ENCODE measurements around the gene PRR14. TPM values are rescaled to one million over a fixed set of nuclear protein-coding genes. Genes with fewer than 3 reads are reported as not detected.

The PRR14 gene
- polyA plus RNA-seq, 1 of the 3 experiments (the other 2 are of a cell fraction): 13.5 TPM

- Histone ChIP-seq H3K36me3 (replicated peaks in 1 of 2; ENCODE audit: control insufficient read depth in 1 of 2, insufficient read depth in 2 of 2, low read length in 1 of 2) (no peaks in the 10 kb centered on the region), H3K4me3 (ENCODE audit: low read depth in 2 of 2, low read length in 1 of 2) (peak overlapping the region; percentile 61 to 86), H3K79me2 (ENCODE audit: insufficient read depth) (peaks cover 23% of the 10 kb centered on the region), H2AFZ (ENCODE audit: low read depth) (peak overlapping the region; percentile 92), H3K4me1 (ENCODE audit: control insufficient read depth in 1 of 2, insufficient read depth in 2 of 2, low read depth in 1 of 2, low read length in 1 of 2) (peaks cover 0 to 5% of the 10 kb centered on the region in 2 experiments; a peak in 1 of 4 replicates), H3K9ac (peak overlapping the region; percentile 48; the same call in 1 of the 2 replicates), H3K27ac (ENCODE audit: low read depth in 2 of 2, low read length in 1 of 2) (peak overlapping the region; percentile 58 to 62; a peak in 3 of 4 replicates), H4K20me1 (ENCODE audit: insufficient read depth) (no peaks in the 10 kb centered on the region), H3K27me3 (ENCODE audit: insufficient read depth) (no peaks in the 10 kb centered on the region), H3F3A (replicated peaks; ENCODE audit: insufficient read depth) (peaks cover 3% of the 10 kb centered on the region), H3K9me2 (no peaks in the 10 kb centered on the region), H3K9me3 (no peaks in the 10 kb centered on the region), H3K4me2 (peak overlapping the region; percentile 74)
- 76% methylated on average over 17 of the region's 17 CpGs for WGBS (ENCODE audit: low lambda C conversion rate)
- DNase-seq: no peak
- ChIA-PET CTCF (interaction anchor here (1.8 kb wide), 1 partner anchor 203 kb away, joined by 6 read pairs; the partner anchor contains the start of gene DCTPP1), POLR2A (interaction anchor here (0.6 kb wide), 1 partner anchor 16 kb away, joined by 3 read pairs; no protein-coding TSS in a partner anchor)
- TF ChIP-seq, protein P1, sequence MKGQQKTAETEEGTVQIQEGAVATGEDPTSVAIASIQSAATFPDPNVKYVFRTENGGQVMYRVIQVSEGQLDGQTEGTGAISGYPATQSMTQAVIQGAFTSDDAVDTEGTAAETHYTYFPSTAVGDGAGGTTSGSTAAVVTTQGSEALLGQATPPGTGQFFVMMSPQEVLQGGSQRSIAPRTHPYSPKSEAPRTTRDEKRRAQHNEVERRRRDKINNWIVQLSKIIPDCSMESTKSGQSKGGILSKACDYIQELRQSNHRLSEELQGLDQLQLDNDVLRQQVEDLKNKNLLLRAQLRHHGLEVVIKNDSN (IDR thresholded peaks at IDR 0.05; ENCODE audit: borderline replicate concordance, low read depth): no peak
- TF ChIP-seq NFIC (IDR thresholded peaks at IDR 0.05; ENCODE audit: borderline replicate concordance) (no peak), SIN3A (IDR thresholded peaks at IDR 0.05; ENCODE audit: borderline replicate concordance, low read depth, low read length) (no peak), JUND (IDR thresholded peaks at IDR 0.05) (no peak), CHD2 (IDR thresholded peaks at IDR 0.05; ENCODE audit: low read length, partially characterized antibody) (no peak), PBX3 (IDR thresholded peaks at IDR 0.05) (no peak), POLR2AphosphoS5 (IDR thresholded peaks at IDR 0.05; ENCODE audit: low read depth, low read length) (no peak), ZBTB33 (IDR thresholded peaks at IDR 0.05; ENCODE audit: borderline replicate concordance, low read depth) (no peak), FOXJ3 (CRISPR knock-in tag; IDR thresholded peaks at IDR 0.05) (no peak), MEF2A (IDR thresholded peaks at IDR 0.05; ENCODE audit: borderline replicate concordance, low read depth) (no peak), MAX (IDR thresholded peaks at IDR 0.05; ENCODE audit: low read depth) (no peak)
Observed at GRCh38 chr16:30633526-30633925, 17.2 kb upstream of the PRR14 start.

GRCh38 chr16:30636599-30636998 is 14.2 kb upstream of the PRR14 start:
- no peak for DNase-seq
- Histone ChIP-seq H2AFZ (ENCODE audit: low read depth) (no peak overlapping the region), H3K27me3 (ENCODE audit: insufficient read depth) (no peaks in the 10 kb centered on the region), H3K79me2 (ENCODE audit: insufficient read depth) (peaks cover 23% of the 10 kb centered on the region), H3F3A (replicated peaks; ENCODE audit: insufficient read depth) (peaks cover 3% of the 10 kb centered on the region), H4K20me1 (ENCODE audit: insufficient read depth) (no peaks in the 10 kb centered on the region), H3K9me2 (no peaks in the 10 kb centered on the region), H3K27ac (ENCODE audit: low read depth in 2 of 2, low read length in 1 of 2) (no peak overlapping the region), H3K4me1 (ENCODE audit: control insufficient read depth in 1 of 2, insufficient read depth in 2 of 2, low read depth in 1 of 2, low read length in 1 of 2) (peaks cover 0 to 5% of the 10 kb centered on the region in 2 experiments; a peak in 1 of 4 replicates), H3K9me3 (no peaks in the 10 kb centered on the region), H3K36me3 (replicated peaks in 1 of 2; ENCODE audit: control insufficient read depth in 1 of 2, insufficient read depth in 2 of 2, low read length in 1 of 2) (no peaks in the 10 kb centered on the region), H3K4me2 (no peak overlapping the region), H3K4me3 (ENCODE audit: low read depth in 2 of 2, low read length in 1 of 2) (no peak overlapping the region), H3K9ac (no peak overlapping the region)
- WGBS (ENCODE audit: low lambda C conversion rate): 94% methylated on average over 7 of the region's 7 CpGs
- no peak for TF ChIP-seq EZH2phosphoT487 (IDR thresholded peaks at IDR 0.05; ENCODE audit: borderline replicate concordance, low read depth)
- TF ChIP-seq CHD2 (IDR thresholded peaks at IDR 0.05; ENCODE audit: low read length, partially characterized antibody): no peak
- TF ChIP-seq MEF2A (IDR thresholded peaks at IDR 0.05; ENCODE audit: borderline replicate concordance, low read depth): no peak
- TF ChIP-seq GABPA (IDR thresholded peaks at IDR 0.05; ENCODE audit: low read depth): no peak
- TF ChIP-seq TEAD4 (IDR thresholded peaks at IDR 0.05; ENCODE audit: borderline replicate concordance, insufficient read depth): no peak
- no peak for TF ChIP-seq NRF1 (IDR thresholded peaks at IDR 0.05; ENCODE audit: low read depth, low read length)
- no peak for TF ChIP-seq RCOR1 (IDR thresholded peaks at IDR 0.05; ENCODE audit: low read length)
- TF ChIP-seq FOXJ3 (CRISPR knock-in tag; IDR thresholded peaks at IDR 0.05): no peak
- no peak for TF ChIP-seq TAF1 (IDR thresholded peaks at IDR 0.05; ENCODE audit: borderline replicate concordance, low read depth, low read length)
- TF ChIP-seq, protein P2, sequence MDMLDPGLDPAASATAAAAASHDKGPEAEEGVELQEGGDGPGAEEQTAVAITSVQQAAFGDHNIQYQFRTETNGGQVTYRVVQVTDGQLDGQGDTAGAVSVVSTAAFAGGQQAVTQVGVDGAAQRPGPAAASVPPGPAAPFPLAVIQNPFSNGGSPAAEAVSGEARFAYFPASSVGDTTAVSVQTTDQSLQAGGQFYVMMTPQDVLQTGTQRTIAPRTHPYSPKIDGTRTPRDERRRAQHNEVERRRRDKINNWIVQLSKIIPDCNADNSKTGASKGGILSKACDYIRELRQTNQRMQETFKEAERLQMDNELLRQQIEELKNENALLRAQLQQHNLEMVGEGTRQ (IDR thresholded peaks at IDR 0.05; ENCODE audit: borderline replicate concordance, low read depth, low read length): no peak
- no peak for TF ChIP-seq GATA2 (CRISPR knock-in tag; IDR thresholded peaks at IDR 0.05)
- no peak for TF ChIP-seq SIN3A (IDR thresholded peaks at IDR 0.05; ENCODE audit: borderline replicate concordance, low read depth, low read length)
- no peak for TF ChIP-seq RAD21 (IDR thresholded peaks at IDR 0.05; ENCODE audit: low read length)
- TF ChIP-seq, protein P3, sequence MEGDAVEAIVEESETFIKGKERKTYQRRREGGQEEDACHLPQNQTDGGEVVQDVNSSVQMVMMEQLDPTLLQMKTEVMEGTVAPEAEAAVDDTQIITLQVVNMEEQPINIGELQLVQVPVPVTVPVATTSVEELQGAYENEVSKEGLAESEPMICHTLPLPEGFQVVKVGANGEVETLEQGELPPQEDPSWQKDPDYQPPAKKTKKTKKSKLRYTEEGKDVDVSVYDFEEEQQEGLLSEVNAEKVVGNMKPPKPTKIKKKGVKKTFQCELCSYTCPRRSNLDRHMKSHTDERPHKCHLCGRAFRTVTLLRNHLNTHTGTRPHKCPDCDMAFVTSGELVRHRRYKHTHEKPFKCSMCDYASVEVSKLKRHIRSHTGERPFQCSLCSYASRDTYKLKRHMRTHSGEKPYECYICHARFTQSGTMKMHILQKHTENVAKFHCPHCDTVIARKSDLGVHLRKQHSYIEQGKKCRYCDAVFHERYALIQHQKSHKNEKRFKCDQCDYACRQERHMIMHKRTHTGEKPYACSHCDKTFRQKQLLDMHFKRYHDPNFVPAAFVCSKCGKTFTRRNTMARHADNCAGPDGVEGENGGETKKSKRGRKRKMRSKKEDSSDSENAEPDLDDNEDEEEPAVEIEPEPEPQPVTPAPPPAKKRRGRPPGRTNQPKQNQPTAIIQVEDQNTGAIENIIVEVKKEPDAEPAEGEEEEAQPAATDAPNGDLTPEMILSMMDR (IDR thresholded peaks at IDR 0.05): no peak
- CTCF ChIA-PET: interaction anchor here (1.1 to 2.2 kb wide), 5 partner anchors 14 to 187 kb away, joined by 3 to 12 read pairs (median 3); partner anchors contain the start of gene PRR14
- POLR2A ChIA-PET: no interaction called here

Data from SK-N-SH (cell line).